H9 (cell line): Measurements from ENCODE around the gene FAM200B. TPM values are rescaled to one million over a fixed set of nuclear protein-coding genes. Genes with fewer than 3 reads are reported as not detected.

ENCODE experiments used
- DNase-seq: peaks from one replicate; pipeline ENCODE4 v3.0.0-alpha.2; 2017
- H2AFZ ChIP-seq: one replicate; pipeline ENCODE4 v1.6.1; 2013; ENCODE audit warnings: mild to moderate bottlenecking, low read length, control low read depth, moderate library complexity
- H2AK5ac ChIP-seq: 2 replicates; pipeline ENCODE4 v1.6.1; 2013; ENCODE audit warnings: low read length, control low read depth, mixed read lengths; ENCODE audit not compliant: insufficient read length
- H2BK120ac ChIP-seq: one replicate; pipeline ENCODE4 v1.6.1; 2013; ENCODE audit warnings: low read depth, mild to moderate bottlenecking, low read length, control low read depth, inconsistent platforms; ENCODE audit not compliant: poor library complexity, severe bottlenecking
- H2BK12ac ChIP-seq: 2 replicates; pipeline ENCODE4 v1.6.1; 2013; ENCODE audit warnings: low read length, control low read depth, mixed read lengths, low read depth; ENCODE audit not compliant: insufficient read length
- H2BK15ac ChIP-seq: 2 replicates; pipeline ENCODE4 v1.6.1; 2013; ENCODE audit warnings: low read depth, low read length, control low read depth
- H2BK20ac ChIP-seq: one replicate; pipeline ENCODE4 v1.6.1; 2013; ENCODE audit warnings: low read depth, mild to moderate bottlenecking, low read length, control low read depth, inconsistent platforms; ENCODE audit not compliant: poor library complexity, severe bottlenecking
- H2BK5ac ChIP-seq: 2 replicates; pipeline ENCODE4 v1.6.1; 2013; ENCODE audit warnings: low read length, control low read depth, mixed read lengths; ENCODE audit not compliant: insufficient read length
- H3K14ac ChIP-seq: 2 replicates; pipeline ENCODE4 v1.6.1; 2013; ENCODE audit warnings: low read length, control low read depth; ENCODE audit not compliant: insufficient read depth
- H3K18ac ChIP-seq: 2 replicates; pipeline ENCODE4 v1.6.1; 2013; ENCODE audit warnings: low read depth, mild to moderate bottlenecking, mixed read lengths, low read length, control low read depth; ENCODE audit not compliant: insufficient read length
- H3K23ac ChIP-seq: 2 replicates; pipeline ENCODE4 v1.6.1; 2013; ENCODE audit warnings: low read length, control low read depth, mixed read lengths, low read depth; ENCODE audit not compliant: insufficient read length
- H3K23me2 ChIP-seq: 2 replicates; pipeline ENCODE4 v1.6.1; 2013; ENCODE audit warnings: low read depth, mild to moderate bottlenecking, mixed read lengths, low read length, control low read depth; ENCODE audit not compliant: insufficient read length, poor library complexity, severe bottlenecking
- H3K27ac ChIP-seq: 2 replicates; pipeline ENCODE4 v1.5.1; 2013; ENCODE audit warnings: low read length, control low read depth, mixed read lengths, low read depth; ENCODE audit not compliant: insufficient read length
- H3K27me3 ChIP-seq: 2 replicates; pipeline ENCODE4 v1.6.1; 2013; ENCODE audit warnings: low read length, control low read depth, inconsistent platforms; ENCODE audit not compliant: insufficient read depth
- H3K4ac ChIP-seq: 2 replicates; pipeline ENCODE4 v1.6.1; 2013; ENCODE audit warnings: low read depth, mild to moderate bottlenecking, control low read depth, inconsistent platforms, low read length, moderate library complexity
- H3K4me1 ChIP-seq: 2 replicates; pipeline ENCODE4 v1.6.1; 2013; ENCODE audit warnings: low read length, control low read depth, inconsistent platforms; ENCODE audit not compliant: insufficient read depth
- H3K4me2 ChIP-seq: 2 replicates; pipeline ENCODE4 v1.6.1; 2013; ENCODE audit warnings: low read length, control low read depth, mixed read lengths; ENCODE audit not compliant: insufficient read length, insufficient read depth
- H3K56ac ChIP-seq: 2 replicates; pipeline ENCODE4 v1.6.1; 2013; ENCODE audit warnings: low read depth, mild to moderate bottlenecking, mixed read lengths, low read length, control low read depth; ENCODE audit not compliant: insufficient read length
- H3K79me1 ChIP-seq: 2 replicates; pipeline ENCODE4 v1.6.1; 2013; ENCODE audit warnings: low read depth, mild to moderate bottlenecking, moderate library complexity, low read length, control low read depth, inconsistent platforms; ENCODE audit not compliant: insufficient read depth, poor library complexity, severe bottlenecking
- H3K79me2 ChIP-seq: 2 replicates; pipeline ENCODE4 v1.6.1; 2013; ENCODE audit warnings: low read length, control low read depth, inconsistent platforms; ENCODE audit not compliant: insufficient read depth
- H3K9ac ChIP-seq: 2 replicates; pipeline ENCODE4 v1.6.1; 2013; ENCODE audit warnings: low read length, control low read depth, mixed read lengths; ENCODE audit not compliant: insufficient read length; ENCODE audit errors: extremely low read depth
- H3K9me3 ChIP-seq: one replicate; pipeline ENCODE4 v1.6.1; 2013; ENCODE audit warnings: low read depth, low read length, inconsistent platforms; ENCODE audit not compliant: control insufficient read depth
- H3T11ph ChIP-seq: one replicate; pipeline ENCODE4 v1.6.1; 2013; ENCODE audit warnings: mild to moderate bottlenecking, low read length, control low read depth, inconsistent platforms
- H4K20me1 ChIP-seq: one replicate; pipeline ENCODE4 v1.6.1; 2013; ENCODE audit not compliant: control insufficient read depth, insufficient read length, insufficient read depth
- H4K5ac ChIP-seq: 2 replicates; pipeline ENCODE4 v1.6.1; 2013; ENCODE audit warnings: low read depth, mild to moderate bottlenecking, mixed read lengths, low read length, control low read depth; ENCODE audit not compliant: insufficient read length
- H4K8ac ChIP-seq: replicated peaks from 2 replicates; pipeline ENCODE4 v1.6.1; 2013; ENCODE audit warnings: low read length, control low read depth, mixed read lengths, low read depth; ENCODE audit not compliant: insufficient read length
- H4K91ac ChIP-seq: 2 replicates; pipeline ENCODE4 v1.6.1; 2013; ENCODE audit warnings: low read depth, mild to moderate bottlenecking, moderate library complexity, mixed read lengths, low read length, control low read depth; ENCODE audit not compliant: insufficient read length
- H3K27ac Mint-ChIP-seq, 3 experiments: 2 replicates in 2 of 3; 3 replicates in 1 of 3; pipeline ENCODE4 v1.8.0; 2020 to 2021; ENCODE audit warnings: mixed read lengths in 3 of 3, mild to moderate bottlenecking in 1 of 3, moderate library complexity in 1 of 3
- H3K27me3 Mint-ChIP-seq: 2 replicates; pipeline ENCODE4 v1.8.0; 2021; ENCODE audit warnings: low read depth, mild to moderate bottlenecking, moderate library complexity, mixed read lengths
- H3K36me3 Mint-ChIP-seq, 3 experiments: 2 replicates in 2 of 3; 3 replicates in 1 of 3; pipeline ENCODE4 v1.8.0; 2020 to 2021; ENCODE audit warnings: low read depth in 3 of 3, mixed read lengths in 3 of 3; ENCODE audit not compliant: insufficient read depth in 1 of 3
- H3K4me1 Mint-ChIP-seq, 2 experiments: 2 replicates each; pipeline ENCODE4 v1.8.0; 2020; ENCODE audit warnings: mixed read lengths in 2 of 2
- H3K4me3 Mint-ChIP-seq, 2 experiments: 2 replicates in 1 of 2; 3 replicates in 1 of 2; pipeline ENCODE4 v1.8.0; 2020 to 2021; ENCODE audit warnings: mild to moderate bottlenecking in 2 of 2, mixed read lengths in 2 of 2, moderate library complexity in 1 of 2
- H3K9me3 Mint-ChIP-seq, 2 experiments: 2 replicates in 1 of 2; 3 replicates in 1 of 2; pipeline ENCODE4 v1.8.0; 2020; ENCODE audit warnings: mild to moderate bottlenecking in 2 of 2, mixed read lengths in 2 of 2, moderate library complexity in 1 of 2
- WGBS: extraction: QIAGEN DNeasy Blood & Tissue Kit; methylation state at CpG from one replicate; pipeline ENCODE4 v1.1.7; 2013; ENCODE audit warnings: missing lambda C conversion rate, low lambda C conversion rate, mixed read lengths; ENCODE audit not compliant: insufficient read length; ENCODE audit errors: extremely low coverage; 5-methylcytosine and 5-hydroxymethylcytosine counted together
- total RNA-seq: library from RNA; stranded (reverse); gene quantifications from 2 replicates; pipeline ENCODE4 v1.2.1, GENCODE V29; 2021
- TF ChIP-seq, protein P1 (sequence below): fragments of 200-600 bp; sonication (generic); conservative IDR thresholded peaks from 3 replicates; pipeline ENCODE4 v1.8.0; 2021; ENCODE audit warnings: antibody characterized with exemption, mild to moderate bottlenecking

FAM200B gene
- total RNA-seq, 1 experiment from 2014 or later = 19.6 TPM

DNA sequence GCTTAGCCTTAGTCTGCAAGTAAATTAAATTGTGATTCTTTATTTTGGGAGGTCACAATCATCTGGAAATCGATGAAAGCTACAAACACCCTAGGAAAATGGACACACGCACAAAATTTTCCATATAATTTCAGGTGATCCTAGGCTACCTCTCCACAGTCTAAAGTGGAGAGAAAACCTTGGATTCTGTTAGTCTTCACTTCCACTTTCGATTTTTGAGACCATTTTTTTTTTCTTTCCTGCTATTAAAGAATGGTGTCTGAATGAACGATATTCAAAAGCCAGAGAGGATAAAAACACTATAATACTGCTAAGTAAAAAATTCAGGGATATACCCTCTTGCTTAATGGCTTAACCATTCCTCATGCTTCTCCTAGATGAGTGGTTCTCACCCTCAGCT lies 28.2 kb upstream of the FAM200B start:
- H3K4ac ChIP-seq = no peak overlapping the region
- no peak overlapping the region for H4K91ac ChIP-seq
- H3K79me2 ChIP-seq = peaks cover 9% of the 10 kb centered on the region; the same call in 1 of the 2 replicates
- no peak overlapping the region for H3K27ac ChIP-seq
- no peak overlapping the region for H2BK12ac ChIP-seq
- H3K4me1 ChIP-seq = peaks cover 2% of the 10 kb centered on the region; the same call in 1 of the 2 replicates
- H4K5ac ChIP-seq = no peak overlapping the region
- Mint-ChIP-seq H3K27ac (peak overlapping the region; percentile 39 to 96 (median 40); a peak in 4 of 7 replicates), H3K4me3 (peak overlapping the region; percentile 95 to 98), H3K36me3 (peaks cover 0 to 4% (median 0%) of the 10 kb centered on the region in 3 experiments; a peak in 2 of 7 replicates), H3K27me3 (no peaks in the 10 kb centered on the region; the same call in 1 of the 2 replicates), H3K9me3 (no peaks in the 10 kb centered on the region), H3K4me1 (peaks cover 36 to 45% of the 10 kb centered on the region in 2 experiments)
- no peak overlapping the region for H3K23ac ChIP-seq
- H3K18ac ChIP-seq = no peak overlapping the region
- H4K8ac ChIP-seq = no peak overlapping the region
- no CpG with 5 or more reads among the region's 4 CpGs for WGBS
- no peak overlapping the region for H2BK20ac ChIP-seq
- H3K9ac ChIP-seq = peak overlapping the region; percentile 73
- H2BK120ac ChIP-seq = no peak overlapping the region
- no peaks in the 10 kb centered on the region for H3K27me3 ChIP-seq
- no peak overlapping the region for H2BK5ac ChIP-seq
- no peak overlapping the region for H2BK15ac ChIP-seq
- no peak overlapping the region for H3K14ac ChIP-seq
- TF ChIP-seq, protein P1, sequence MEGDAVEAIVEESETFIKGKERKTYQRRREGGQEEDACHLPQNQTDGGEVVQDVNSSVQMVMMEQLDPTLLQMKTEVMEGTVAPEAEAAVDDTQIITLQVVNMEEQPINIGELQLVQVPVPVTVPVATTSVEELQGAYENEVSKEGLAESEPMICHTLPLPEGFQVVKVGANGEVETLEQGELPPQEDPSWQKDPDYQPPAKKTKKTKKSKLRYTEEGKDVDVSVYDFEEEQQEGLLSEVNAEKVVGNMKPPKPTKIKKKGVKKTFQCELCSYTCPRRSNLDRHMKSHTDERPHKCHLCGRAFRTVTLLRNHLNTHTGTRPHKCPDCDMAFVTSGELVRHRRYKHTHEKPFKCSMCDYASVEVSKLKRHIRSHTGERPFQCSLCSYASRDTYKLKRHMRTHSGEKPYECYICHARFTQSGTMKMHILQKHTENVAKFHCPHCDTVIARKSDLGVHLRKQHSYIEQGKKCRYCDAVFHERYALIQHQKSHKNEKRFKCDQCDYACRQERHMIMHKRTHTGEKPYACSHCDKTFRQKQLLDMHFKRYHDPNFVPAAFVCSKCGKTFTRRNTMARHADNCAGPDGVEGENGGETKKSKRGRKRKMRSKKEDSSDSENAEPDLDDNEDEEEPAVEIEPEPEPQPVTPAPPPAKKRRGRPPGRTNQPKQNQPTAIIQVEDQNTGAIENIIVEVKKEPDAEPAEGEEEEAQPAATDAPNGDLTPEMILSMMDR = no peak
- H3K56ac ChIP-seq = no peak overlapping the region
- H3K4me2 ChIP-seq = peak overlapping the region; percentile 95
- H2AK5ac ChIP-seq = no peak overlapping the region
- H2AFZ ChIP-seq = no peak overlapping the region
- no peaks in the 10 kb centered on the region for H4K20me1 ChIP-seq
- H3K23me2 ChIP-seq = peaks cover 10% of the 10 kb centered on the region
- peaks cover 4% of the 10 kb centered on the region for H3K79me1 ChIP-seq
- no peak overlapping the region for H3T11ph ChIP-seq
- H3K9me3 ChIP-seq = no peaks in the 10 kb centered on the region
- DNase-seq = no peak
